Measurements from ENCODE around the gene INPP5A. TPM values are rescaled to one million over a fixed set of nuclear protein-coding genes. Genes with fewer than 3 reads are reported as not detected.
"Not testable (repeated sequence)": the region's sequence is repeated elsewhere in the genome, so short reads cannot be mapped to it uniquely, and the experiment has no call there.

INPP5A gene
- total RNA-seq, 1 experiment from 2014 or later = 22.6 TPM

DNA sequence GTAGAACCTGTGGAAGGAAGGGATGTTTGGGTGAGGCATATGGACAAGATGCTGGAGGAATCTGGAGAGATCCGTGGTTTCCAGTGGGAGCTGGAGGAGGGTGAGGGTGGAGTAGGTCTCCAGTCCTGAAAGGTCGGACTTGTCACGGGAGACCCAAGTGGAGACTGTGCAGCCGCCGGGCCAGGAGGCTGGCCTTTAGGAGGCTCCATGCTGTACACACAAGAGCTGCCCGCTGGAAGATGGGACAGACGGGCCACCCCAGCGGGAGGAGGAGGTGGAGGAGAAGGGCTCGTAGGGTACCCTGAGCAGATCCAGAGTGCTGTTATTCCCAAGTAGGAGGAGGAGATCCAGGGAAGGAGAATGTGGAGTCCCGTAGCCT, 141.6 kb downstream of the INPP5A start:
- intact Hi-C loops (cut with micrococcal nuclease) = no loop called here
- peaks cover 3% of the 10 kb centered on the region for H3F3A ChIP-seq (ENCODE audit: low read length, unreplicated experiment)
- no peak overlapping the region for H2AFZ ChIP-seq (ENCODE audit: low read length)
- CTCF ChIA-PET = no interaction called here
- no peak for ATAC-seq
- H3K36me3 ChIP-seq (ENCODE audit: low read depth, low read length) = no peaks in the 10 kb centered on the region; the same call in 1 of the 2 replicates
- no peaks in the 10 kb centered on the region for H3K9me2 ChIP-seq (replicated peaks; ENCODE audit: low read length)
- POLR2A ChIA-PET (ENCODE audit: unreplicated experiment) = no interaction called here
- H3K9me3 ChIP-seq (ENCODE audit: low read length) = no peaks in the 10 kb centered on the region
- H3K4me2 ChIP-seq (ENCODE audit: low read length) = no peak overlapping the region
- H4K20me1 ChIP-seq (ENCODE audit: low read length) = no peaks in the 10 kb centered on the region; the same call in 1 of the 2 replicates
- no peak overlapping the region for H3K9ac ChIP-seq (ENCODE audit: low read length)
- TF ChIP-seq EZH2phosphoT487 (IDR thresholded peaks at IDR 0.05; ENCODE audit: borderline replicate concordance, low read length) (no peak), EZH2 (IDR thresholded peaks at IDR 0.05; ENCODE audit: low read length, unreplicated experiment) (no peak)
- TF ChIP-seq, protein P1, sequence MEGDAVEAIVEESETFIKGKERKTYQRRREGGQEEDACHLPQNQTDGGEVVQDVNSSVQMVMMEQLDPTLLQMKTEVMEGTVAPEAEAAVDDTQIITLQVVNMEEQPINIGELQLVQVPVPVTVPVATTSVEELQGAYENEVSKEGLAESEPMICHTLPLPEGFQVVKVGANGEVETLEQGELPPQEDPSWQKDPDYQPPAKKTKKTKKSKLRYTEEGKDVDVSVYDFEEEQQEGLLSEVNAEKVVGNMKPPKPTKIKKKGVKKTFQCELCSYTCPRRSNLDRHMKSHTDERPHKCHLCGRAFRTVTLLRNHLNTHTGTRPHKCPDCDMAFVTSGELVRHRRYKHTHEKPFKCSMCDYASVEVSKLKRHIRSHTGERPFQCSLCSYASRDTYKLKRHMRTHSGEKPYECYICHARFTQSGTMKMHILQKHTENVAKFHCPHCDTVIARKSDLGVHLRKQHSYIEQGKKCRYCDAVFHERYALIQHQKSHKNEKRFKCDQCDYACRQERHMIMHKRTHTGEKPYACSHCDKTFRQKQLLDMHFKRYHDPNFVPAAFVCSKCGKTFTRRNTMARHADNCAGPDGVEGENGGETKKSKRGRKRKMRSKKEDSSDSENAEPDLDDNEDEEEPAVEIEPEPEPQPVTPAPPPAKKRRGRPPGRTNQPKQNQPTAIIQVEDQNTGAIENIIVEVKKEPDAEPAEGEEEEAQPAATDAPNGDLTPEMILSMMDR (conservative IDR thresholded peaks at IDR 0.05; ENCODE audit: low read depth, low read length) = no peak
- BruUV-seq (replicated peaks) = no TSS peak
- H3K4me3 ChIP-seq (ENCODE audit: low read length) = no peak overlapping the region
- peaks cover 87% of the 10 kb centered on the region for H3K79me2 ChIP-seq (ENCODE audit: low read length)
- no peaks in the 10 kb centered on the region for H3K27me3 ChIP-seq (ENCODE audit: low read length)
- H3K4me1 ChIP-seq (ENCODE audit: insufficient read depth, low read length) = peaks cover 9% of the 10 kb centered on the region
- no peak for DNase-seq
- no peak overlapping the region for H3K27ac ChIP-seq (ENCODE audit: low read length)

DNA sequence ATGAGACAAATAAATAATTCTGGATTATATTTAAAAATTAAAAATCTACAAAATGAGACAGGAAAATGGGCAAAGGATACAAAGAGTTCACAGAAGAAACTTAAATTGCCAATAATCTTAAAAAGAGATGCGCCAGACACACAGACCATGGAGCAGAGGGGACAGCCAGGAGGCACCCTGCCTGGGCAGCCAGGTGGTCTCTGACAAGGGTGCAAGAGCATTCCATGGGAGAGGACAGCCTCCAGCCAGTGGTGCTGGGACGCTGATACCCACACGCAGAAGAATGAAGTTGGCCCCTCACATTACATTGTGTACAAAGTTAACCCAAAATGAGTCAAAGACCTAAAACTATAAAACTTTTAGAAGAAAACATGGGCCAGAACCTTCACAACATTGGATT, 142.1 kb downstream of the INPP5A start:
- ChIA-PET CTCF (no interaction called here), POLR2A (ENCODE audit: unreplicated experiment) (no interaction called here)
- no peaks in the 10 kb centered on the region for H3K9me2 ChIP-seq (replicated peaks; ENCODE audit: low read length)
- H4K20me1 ChIP-seq (ENCODE audit: low read length) = no peaks in the 10 kb centered on the region; the same call in 1 of the 2 replicates
- H3K4me2 ChIP-seq (ENCODE audit: low read length) = no peak overlapping the region
- ATAC-seq (no peak), DNase-seq (no peak)
- BruUV-seq (replicated peaks) = no TSS peak
- no peak overlapping the region for H2AFZ ChIP-seq (ENCODE audit: low read length)
- no peaks in the 10 kb centered on the region for H3K27me3 ChIP-seq (ENCODE audit: low read length)
- peaks cover 5% of the 10 kb centered on the region for H3F3A ChIP-seq (ENCODE audit: low read length, unreplicated experiment)
- H3K36me3 ChIP-seq (ENCODE audit: low read depth, low read length) = no peaks in the 10 kb centered on the region; the same call in 1 of the 2 replicates
- no peak overlapping the region for H3K4me3 ChIP-seq (ENCODE audit: low read length)
- H3K9ac ChIP-seq (ENCODE audit: low read length) = no peak overlapping the region
- no peak overlapping the region for H3K27ac ChIP-seq (ENCODE audit: low read length)
- peaks cover 85% of the 10 kb centered on the region for H3K79me2 ChIP-seq (ENCODE audit: low read length)
- intact Hi-C loops (cut with micrococcal nuclease) = no loop called here
- peaks cover 14% of the 10 kb centered on the region for H3K4me1 ChIP-seq (ENCODE audit: insufficient read depth, low read length)
- TF ChIP-seq EZH2 (IDR thresholded peaks at IDR 0.05; ENCODE audit: low read length, unreplicated experiment) = no peak
- no peak for TF ChIP-seq EZH2phosphoT487 (IDR thresholded peaks at IDR 0.05; ENCODE audit: borderline replicate concordance, low read length)
- TF ChIP-seq, protein P1 (conservative IDR thresholded peaks at IDR 0.05; ENCODE audit: low read depth, low read length) = no peak
- H3K9me3 ChIP-seq (ENCODE audit: low read length) = no peaks in the 10 kb centered on the region

DNA sequence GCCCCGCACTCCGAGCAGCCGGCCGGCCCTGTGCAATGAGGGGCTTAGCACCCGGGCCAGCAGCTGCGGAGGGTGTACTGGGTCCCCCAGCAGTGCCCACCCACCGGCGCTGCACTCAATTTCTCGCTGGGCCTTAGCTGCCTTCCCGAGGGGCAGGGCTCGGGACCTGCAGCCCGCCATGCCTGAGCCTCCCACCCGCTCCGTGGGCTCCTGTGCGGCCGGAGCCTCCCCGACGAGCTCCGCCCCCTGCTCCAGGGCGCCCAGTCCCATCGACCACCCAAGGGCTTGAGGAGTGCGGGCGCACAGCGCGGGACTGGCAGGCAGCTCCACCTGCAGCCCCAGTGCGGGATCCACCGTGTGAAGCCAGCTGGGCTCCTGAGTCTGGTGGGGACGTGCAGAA, 143.2 kb downstream of the INPP5A start:
- intact Hi-C loops (cut with micrococcal nuclease); H3K27ac ChIP-seq (ENCODE audit: low read length): not testable (repeated sequence)

More for the DNA sequence above, 143.2 kb downstream of the INPP5A start:
- CTCF ChIA-PET; POLR2A ChIA-PET (ENCODE audit: unreplicated experiment); H3K36me3 ChIP-seq (ENCODE audit: low read depth, low read length); H3K4me2 ChIP-seq (ENCODE audit: low read length); H3K4me3 ChIP-seq (ENCODE audit: low read length); H3K27me3 ChIP-seq (ENCODE audit: low read length); H2AFZ ChIP-seq (ENCODE audit: low read length); BruUV-seq (replicated peaks); ATAC-seq; H3F3A ChIP-seq (ENCODE audit: low read length, unreplicated experiment); DNase-seq; H3K9me2 ChIP-seq (replicated peaks; ENCODE audit: low read length); H4K20me1 ChIP-seq (ENCODE audit: low read length); H3K9me3 ChIP-seq (ENCODE audit: low read length); H3K9ac ChIP-seq (ENCODE audit: low read length): not testable (repeated sequence)
- Histone ChIP-seq H3K79me2 (ENCODE audit: low read length) (peaks cover 75% of the 10 kb centered on the region), H3K4me1 (ENCODE audit: insufficient read depth, low read length) (peaks cover 23% of the 10 kb centered on the region)

Measured in PC-3 (cell line).